Skin of body (tissue), 2 donors: ENCODE results near the gene ZBED6. TPM values are rescaled to one million over a fixed set of nuclear protein-coding genes. Genes with fewer than 3 reads are reported as not detected.
"Not testable (repeated sequence)": the region's sequence is repeated elsewhere in the genome, so short reads cannot be mapped to it uniquely, and the experiment has no call there.

Experiments
- DNase-seq: peaks from one replicate; lab custom pipeline; 2025; lab: John Stamatoyannopoulos, UW
- total RNA-seq: library from RNA; depleted of rRNA; stranded (reverse); fragments of >200 nt; gene quantifications from one replicate; pipeline ENCODE4 v1.2.3, GENCODE V29; 2014

Gene ZBED6
- total RNA-seq, 1 donor from 2014 or later = 24.9 TPM

GRCh38 chr1:203778789-203779188 is 16.6 kb upstream of the ZBED6 start:
- no peak for DNase-seq

DNA sequence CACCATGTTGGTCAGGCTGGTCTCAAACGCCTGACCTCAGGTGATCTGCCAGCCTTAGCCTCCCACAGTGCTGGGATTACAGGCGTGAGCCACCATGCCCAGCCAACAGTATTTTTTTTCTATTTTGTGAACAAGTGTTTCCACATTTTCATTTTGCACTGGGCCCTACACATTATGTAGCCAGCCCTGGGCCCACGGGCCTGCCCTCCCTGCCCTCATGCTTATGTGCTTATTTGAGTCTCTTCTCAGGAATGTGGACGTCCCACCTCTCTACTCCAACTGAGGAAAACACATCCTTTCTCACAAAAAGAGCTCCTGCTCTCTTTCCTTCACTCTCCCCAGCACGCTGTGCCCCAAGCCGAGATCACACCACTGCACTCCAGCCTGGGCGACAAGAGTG is 13.5 kb upstream of the ZBED6 start:
- no peak for DNase-seq

GRCh38 chr1:203789966-203790365 is 5.5 kb upstream of the ZBED6 start:
- DNase-seq = no peak

DNA sequence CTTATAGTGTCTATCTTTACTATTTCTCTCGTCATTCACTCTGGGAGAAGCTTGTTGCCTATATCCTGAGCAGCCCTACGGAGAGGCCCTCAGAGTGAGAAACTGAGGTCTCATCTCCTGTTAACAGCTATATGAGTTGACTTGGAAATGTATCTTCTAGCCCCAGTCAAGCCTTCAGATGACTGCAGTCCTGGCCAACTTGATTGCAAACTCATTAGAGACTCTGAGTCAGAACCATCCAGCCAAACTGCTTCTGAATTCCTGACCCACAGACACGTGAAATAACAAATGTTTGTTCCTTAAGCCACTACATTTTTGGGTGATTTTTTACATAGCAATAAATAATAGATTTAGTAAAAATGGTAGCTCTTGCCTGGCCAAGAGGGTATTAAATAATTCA is 3.9 kb upstream of the ZBED6 start:
- no peak for DNase-seq

DNA sequence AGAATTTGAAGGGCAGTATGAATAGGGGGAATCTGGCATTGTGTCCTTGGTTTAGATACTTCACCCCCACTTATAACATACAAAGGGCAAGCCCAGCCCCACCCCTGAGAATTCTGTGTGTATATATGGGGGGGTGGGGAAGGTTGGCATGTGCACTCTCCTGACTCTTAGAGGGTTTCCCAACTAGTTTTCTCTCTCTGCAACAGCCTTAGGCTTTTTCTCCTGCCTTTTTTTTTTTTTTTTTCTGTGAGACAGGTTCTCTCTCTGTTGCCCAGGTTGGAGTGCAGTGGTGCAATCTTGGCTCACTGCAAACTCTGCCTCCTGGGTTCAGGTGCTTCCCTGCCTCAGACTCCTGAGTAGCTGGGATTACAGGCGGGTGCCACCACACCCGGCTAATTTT is 2.9 kb upstream of the ZBED6 start:
- DNase-seq = no peak

DNA sequence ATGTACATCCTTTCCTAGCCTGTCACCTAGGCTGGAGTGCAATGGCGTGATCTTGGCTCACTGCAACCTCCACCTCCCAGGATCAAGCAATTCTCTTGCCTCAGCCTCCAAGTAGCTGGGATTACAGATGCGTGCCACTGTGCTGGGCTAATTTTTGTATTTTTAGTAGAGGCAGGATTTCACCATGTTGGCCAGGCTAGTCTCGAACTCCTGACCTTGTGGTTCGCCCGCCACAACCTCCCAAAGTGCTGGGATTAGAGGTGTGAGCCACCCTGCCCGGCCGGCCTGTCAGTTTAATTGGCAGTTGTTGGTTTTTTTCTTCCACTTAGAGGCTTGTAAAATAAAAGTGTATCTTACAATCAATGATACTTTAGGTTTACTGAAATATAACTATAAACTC is 1.9 kb upstream of the ZBED6 start:
- DNase-seq = not testable (repeated sequence)

GRCh38 chr1:203794764-203795440 is 521 bp upstream of the ZBED6 start:
- peak; percentile 50 for DNase-seq

GRCh38 chr1:203796236-203796605 is 798 bp downstream of the ZBED6 start:
- peak; percentile 43 for DNase-seq

- DNase-seq = no peak
Measured at GRCh38 chr1:203797216-203797615, 1.8 kb downstream of the ZBED6 start.

GRCh38 chr1:203797948-203798655 is 2.7 kb downstream of the ZBED6 start:
- no peak for DNase-seq

- DNase-seq = no peak
Measured at GRCh38 chr1:203799157-203799556, 3.7 kb downstream of the ZBED6 start.

GRCh38 chr1:203799971-203800370 is 4.5 kb downstream of the ZBED6 start:
- no peak for DNase-seq

DNA sequence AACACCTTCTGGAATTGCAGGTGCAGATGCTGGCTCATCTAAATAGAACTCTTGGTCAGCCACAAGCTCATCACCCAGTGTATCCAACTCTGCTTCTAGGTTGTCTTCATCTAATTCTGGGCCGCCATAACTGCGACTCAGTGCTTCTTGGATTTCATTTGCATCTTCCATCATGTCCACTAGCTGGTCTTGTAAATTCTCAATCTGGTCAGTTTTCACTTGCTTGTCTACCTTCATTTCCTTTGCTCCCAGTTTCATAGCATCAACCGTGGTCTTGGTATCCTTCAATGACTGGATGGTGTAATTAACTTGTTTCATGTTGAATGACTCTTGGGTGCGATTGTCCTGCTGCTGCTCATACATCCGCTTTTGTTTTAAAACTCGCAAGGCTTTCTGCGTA is 10.3 kb downstream of the ZBED6 start:
- DNase-seq = no peak

DNA sequence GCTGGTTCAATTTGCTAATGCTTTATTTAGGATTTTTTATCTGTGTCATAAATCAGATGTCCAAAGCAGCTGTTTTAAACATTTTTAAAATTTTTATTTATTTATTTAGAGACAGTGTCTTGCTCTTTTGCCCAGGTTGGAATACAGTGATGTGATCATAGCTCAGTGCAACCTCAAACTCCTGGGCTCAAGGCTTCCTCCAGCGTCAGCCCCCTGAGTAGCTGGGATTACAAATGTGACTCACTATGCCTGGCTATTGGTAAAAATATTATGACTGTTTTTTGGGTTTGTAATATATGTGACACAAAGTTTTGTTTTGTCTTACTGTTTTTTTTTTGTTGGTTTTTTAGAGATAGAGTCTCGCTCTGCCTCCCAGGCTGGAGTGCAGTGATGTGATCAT is 11.8 kb downstream of the ZBED6 start:
- DNase-seq = no peak

DNA sequence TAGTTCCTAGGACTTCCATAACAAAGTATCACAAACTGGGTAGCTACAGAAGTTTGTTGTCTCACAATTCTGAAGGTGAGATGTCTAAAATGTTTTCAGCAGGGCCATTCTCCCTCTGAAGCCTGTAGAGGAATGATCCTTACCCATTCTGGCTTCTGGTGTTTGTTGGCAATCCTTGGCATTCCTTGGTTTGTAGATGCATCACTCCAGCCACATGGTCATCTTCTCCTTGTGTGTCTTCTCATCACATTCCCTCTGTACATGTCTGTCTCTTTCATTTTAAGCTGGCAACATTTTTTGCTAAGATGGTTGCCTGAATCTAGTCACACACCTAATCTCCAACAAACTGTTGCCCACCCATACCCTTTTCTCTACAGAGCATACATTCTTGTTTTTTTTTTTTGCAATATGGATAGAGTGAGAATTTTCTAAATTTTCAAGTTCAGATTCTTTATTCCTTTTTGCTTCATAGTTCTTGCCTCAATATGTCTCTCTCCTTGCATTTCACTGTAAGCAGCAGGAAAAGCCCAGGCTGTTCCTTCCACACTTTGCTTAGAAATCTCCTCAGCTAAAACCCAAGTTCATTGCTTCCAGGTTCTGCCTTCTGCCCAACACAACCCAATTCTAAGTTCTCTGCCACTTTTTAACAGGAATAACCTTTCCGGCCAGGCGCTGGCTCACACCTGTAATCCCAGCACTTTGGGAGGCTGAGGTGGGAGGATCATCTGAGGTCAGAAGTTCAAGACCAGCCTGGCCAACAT is 18.3 kb downstream of the ZBED6 start:
- no peak for DNase-seq

GRCh38 chr1:203818399-203818798 is 23.0 kb downstream of the ZBED6 start:
- no peak for DNase-seq

GRCh38 chr1:203823306-203823705 is 27.9 kb downstream of the ZBED6 start:
- DNase-seq = peak; percentile 42

- DNase-seq = no peak
Measured at GRCh38 chr1:203826175-203826574, 30.8 kb downstream of the ZBED6 start.

DNA sequence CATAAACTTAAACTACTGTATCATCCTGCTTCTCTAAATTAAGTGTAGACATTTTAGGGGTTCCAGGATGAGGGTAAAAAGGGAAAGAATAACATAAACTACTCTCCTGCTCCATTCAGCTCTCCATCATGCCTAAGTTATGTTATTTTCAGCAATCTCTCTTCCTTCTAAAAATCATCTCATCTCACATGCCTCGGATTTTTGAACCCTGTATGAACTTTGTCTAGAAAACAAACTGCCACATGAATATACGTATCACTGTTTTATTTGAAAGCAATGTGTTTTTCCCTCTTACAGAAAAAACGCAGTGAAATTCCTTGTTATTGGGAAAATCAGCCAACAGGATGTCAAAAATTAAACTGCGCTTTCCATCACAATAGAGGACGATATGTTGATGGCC is 32.6 kb downstream of the ZBED6 start:
- DNase-seq = no peak

DNA sequence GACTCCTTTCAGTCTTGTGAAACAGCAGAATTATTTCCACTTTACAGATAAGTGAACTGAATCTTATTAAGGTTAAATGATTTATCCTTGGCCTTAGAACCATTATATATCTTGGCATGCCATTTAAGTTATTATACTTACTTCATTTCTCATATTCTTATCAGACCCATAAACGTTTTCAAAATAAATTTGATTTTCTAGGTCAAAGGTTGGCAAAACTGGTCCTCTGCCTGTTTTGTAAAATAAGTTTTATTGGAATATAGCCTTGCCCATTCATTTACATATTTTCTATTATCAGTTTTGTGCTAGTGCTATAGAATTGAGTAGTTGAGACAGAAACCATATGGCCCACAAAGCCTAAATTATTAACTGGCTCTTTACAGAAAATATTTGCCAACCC is 33.1 kb downstream of the ZBED6 start:
- no peak for DNase-seq

- not testable (repeated sequence) for DNase-seq
Measured at GRCh38 chr1:203829247-203829646, 33.8 kb downstream of the ZBED6 start.

DNA sequence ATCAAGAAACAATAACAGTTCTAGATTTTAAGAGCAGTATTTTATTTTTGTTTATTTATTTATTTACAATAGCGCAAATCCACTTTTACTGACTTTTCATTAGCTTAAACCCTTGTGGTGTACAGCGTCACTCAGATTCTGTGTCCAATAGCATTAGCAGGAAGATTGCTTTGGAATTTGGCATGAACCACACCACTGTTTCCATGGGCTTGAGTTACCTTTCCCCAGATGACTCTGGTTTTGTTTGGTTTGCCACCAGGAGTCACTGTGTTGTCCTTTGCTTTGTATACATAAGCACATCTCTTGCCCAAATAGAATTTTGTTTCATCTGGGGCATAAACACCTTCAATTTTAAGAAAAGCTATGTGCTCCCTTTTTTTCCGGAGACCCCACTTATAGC is 40.1 kb downstream of the ZBED6 start:
- DNase-seq = no peak

- peak; percentile 20 for DNase-seq
Measured at GRCh38 chr1:203839081-203839480, 43.7 kb downstream of the ZBED6 start.
